ENCODE results near the gene TCF12. TPM values are rescaled to one million over a fixed set of nuclear protein-coding genes. Genes with fewer than 3 reads are reported as not detected.

The TCF12 gene
- polyA plus RNA-seq, 1 donor (not counting 4 experiments of a cell fraction or from before 2014, with no cell fraction given): 48.3 TPM

DNA sequence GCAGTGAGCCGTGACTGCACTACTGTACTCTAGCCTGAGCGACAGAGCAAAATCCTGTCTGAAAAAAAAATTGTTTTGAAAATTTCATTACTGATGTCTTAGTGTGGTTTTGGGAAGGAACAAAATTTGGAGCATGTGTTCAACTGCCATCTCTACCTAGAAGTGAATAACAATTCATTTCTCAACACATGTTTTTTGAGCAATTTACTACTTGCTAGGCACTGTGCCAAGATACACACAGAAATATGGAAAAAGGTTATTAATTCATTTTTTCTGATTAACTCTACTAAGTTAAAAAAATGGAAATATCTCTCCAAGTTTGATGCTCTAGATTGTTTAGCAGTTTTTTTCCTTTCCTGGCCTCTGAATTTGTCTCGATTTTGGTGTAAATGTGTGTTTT is 5.2 kb upstream of the TCF12 start:
- H3K27me3 ChIP-seq (ENCODE audit: control insufficient read depth, extremely low read depth, insufficient read depth, low read length): no peaks in the 10 kb centered on the region
- H3K27ac ChIP-seq (ENCODE audit: control insufficient read depth, insufficient read depth, low read length): no peak overlapping the region
- no peaks in the 10 kb centered on the region for H3K9me3 ChIP-seq (ENCODE audit: control insufficient read depth, low read depth, low read length)
- TF ChIP-seq EZH2 (IDR thresholded peaks at IDR 0.05; ENCODE audit: low read length) (no peak), CTCF (optimal IDR thresholded peaks at IDR 0.05 in 1 of 3, IDR thresholded peaks at IDR 0.05 in 1 of 3, conservative IDR thresholded peaks at IDR 0.05 in 1 of 3; ENCODE audit: extremely low read depth in 1 of 3, insufficient read depth in 2 of 3, low read length in 3 of 3) (no peak)
- no peaks in the 10 kb centered on the region for H3K79me2 ChIP-seq (ENCODE audit: control insufficient read depth, insufficient read depth, low read length)
- FAIRE-seq (no peak), DNase-seq (ENCODE audit: low read depth, low spot score) (no peak)
- no peaks in the 10 kb centered on the region for H3K9me1 ChIP-seq (ENCODE audit: control insufficient read depth, extremely low read depth, insufficient read depth, low read length)
- no peaks in the 10 kb centered on the region for H4K20me1 ChIP-seq (ENCODE audit: control insufficient read depth, extremely low read depth, insufficient read depth, low read length)
- no peak overlapping the region for H3K4me3 ChIP-seq (ENCODE audit: control insufficient read depth in 2 of 3, extremely low read depth in 1 of 3, insufficient read depth in 2 of 3, low read depth in 1 of 3, low read length in 3 of 3)
- no peak overlapping the region for H2AFZ ChIP-seq (ENCODE audit: control insufficient read depth, low read length)
- no peak overlapping the region for H3K9ac ChIP-seq (ENCODE audit: control insufficient read depth, extremely low read depth, insufficient read depth, low read length)
- peaks cover 6% of the 10 kb centered on the region for H3K4me1 ChIP-seq (ENCODE audit: control insufficient read depth, extremely low read depth, insufficient read depth, low read length)
- H3K4me2 ChIP-seq (ENCODE audit: control insufficient read depth, extremely low read depth, insufficient read depth, low read depth, low read length): no peak overlapping the region
- dilution Hi-C loops (cut with MboI; ENCODE audit: extremely low pct_ligation_motif_present, low sequenced_read_pairs): no loop called here
- no peaks in the 10 kb centered on the region for H3K36me3 ChIP-seq (ENCODE audit: control insufficient read depth in 2 of 2, extremely low read depth in 1 of 2, insufficient read depth in 2 of 2, low read length in 2 of 2)

DNA sequence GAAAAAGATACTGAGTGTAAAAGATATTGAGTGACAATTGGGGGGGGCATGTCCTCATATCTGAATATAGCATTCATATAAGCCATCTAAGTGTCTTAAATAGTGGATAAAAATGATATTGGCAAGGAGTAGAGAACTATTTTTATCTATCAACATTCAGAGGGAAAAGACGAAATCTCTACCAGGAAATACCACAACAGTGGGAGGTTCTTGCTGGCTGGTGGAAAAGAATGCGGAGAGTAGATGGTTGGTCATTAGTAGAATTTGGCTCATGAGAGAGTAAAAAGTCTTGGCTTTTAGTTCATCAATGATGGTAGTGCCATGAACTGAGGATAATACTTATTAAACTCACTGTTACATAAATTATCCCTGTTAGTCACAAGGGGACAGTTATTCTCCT is 4.8 kb upstream of the TCF12 start:
- no peaks in the 10 kb centered on the region for H3K27me3 ChIP-seq (ENCODE audit: control insufficient read depth, extremely low read depth, insufficient read depth, low read length)
- H3K79me2 ChIP-seq (ENCODE audit: control insufficient read depth, insufficient read depth, low read length): no peaks in the 10 kb centered on the region
- H2AFZ ChIP-seq (ENCODE audit: control insufficient read depth, low read length): no peak overlapping the region
- H3K4me3 ChIP-seq (ENCODE audit: control insufficient read depth in 2 of 3, extremely low read depth in 1 of 3, insufficient read depth in 2 of 3, low read depth in 1 of 3, low read length in 3 of 3): no peak overlapping the region
- no peaks in the 10 kb centered on the region for H3K9me1 ChIP-seq (ENCODE audit: control insufficient read depth, extremely low read depth, insufficient read depth, low read length)
- FAIRE-seq (no peak), DNase-seq (ENCODE audit: low read depth, low spot score) (no peak)
- no peaks in the 10 kb centered on the region for H4K20me1 ChIP-seq (ENCODE audit: control insufficient read depth, extremely low read depth, insufficient read depth, low read length)
- no peak overlapping the region for H3K27ac ChIP-seq (ENCODE audit: control insufficient read depth, insufficient read depth, low read length)
- H3K36me3 ChIP-seq (ENCODE audit: control insufficient read depth in 2 of 2, extremely low read depth in 1 of 2, insufficient read depth in 2 of 2, low read length in 2 of 2): no peaks in the 10 kb centered on the region
- dilution Hi-C loops (cut with MboI; ENCODE audit: extremely low pct_ligation_motif_present, low sequenced_read_pairs): no loop called here
- H3K9me3 ChIP-seq (ENCODE audit: control insufficient read depth, low read depth, low read length): no peaks in the 10 kb centered on the region
- H3K4me2 ChIP-seq (ENCODE audit: control insufficient read depth, extremely low read depth, insufficient read depth, low read depth, low read length): no peak overlapping the region
- peaks cover 6% of the 10 kb centered on the region for H3K4me1 ChIP-seq (ENCODE audit: control insufficient read depth, extremely low read depth, insufficient read depth, low read length)
- no peak for TF ChIP-seq CTCF (optimal IDR thresholded peaks at IDR 0.05 in 1 of 3, IDR thresholded peaks at IDR 0.05 in 1 of 3, conservative IDR thresholded peaks at IDR 0.05 in 1 of 3; ENCODE audit: extremely low read depth in 1 of 3, insufficient read depth in 2 of 3, low read length in 3 of 3)
- no peak for TF ChIP-seq EZH2 (IDR thresholded peaks at IDR 0.05; ENCODE audit: low read length)
- no peak overlapping the region for H3K9ac ChIP-seq (ENCODE audit: control insufficient read depth, extremely low read depth, insufficient read depth, low read length)

All from keratinocyte (primary cell).